Stimulated activated CD8-positive, alpha-beta memory T cell treated with anti-CD3 and anti-CD28 coated beads, Interleukin-7, amount 100 ng/mL, for 24 hours (primary cell): ENCODE results near the gene ZNF184.
"Not testable (repeated sequence)": the region's sequence is repeated elsewhere in the genome, so short reads cannot be mapped to it uniquely, and the experiment has no call there.

ENCODE experiments used
- DNase-seq: peaks from one replicate; pipeline ENCODE4 v3.0.0-alpha.2; 2020; ENCODE audit warnings: low read depth

The ZNF184 gene

GRCh38 chr6:27424851-27425250 lies 48.1 kb downstream of the ZNF184 start:
- DNase-seq = not testable (repeated sequence)

DNA sequence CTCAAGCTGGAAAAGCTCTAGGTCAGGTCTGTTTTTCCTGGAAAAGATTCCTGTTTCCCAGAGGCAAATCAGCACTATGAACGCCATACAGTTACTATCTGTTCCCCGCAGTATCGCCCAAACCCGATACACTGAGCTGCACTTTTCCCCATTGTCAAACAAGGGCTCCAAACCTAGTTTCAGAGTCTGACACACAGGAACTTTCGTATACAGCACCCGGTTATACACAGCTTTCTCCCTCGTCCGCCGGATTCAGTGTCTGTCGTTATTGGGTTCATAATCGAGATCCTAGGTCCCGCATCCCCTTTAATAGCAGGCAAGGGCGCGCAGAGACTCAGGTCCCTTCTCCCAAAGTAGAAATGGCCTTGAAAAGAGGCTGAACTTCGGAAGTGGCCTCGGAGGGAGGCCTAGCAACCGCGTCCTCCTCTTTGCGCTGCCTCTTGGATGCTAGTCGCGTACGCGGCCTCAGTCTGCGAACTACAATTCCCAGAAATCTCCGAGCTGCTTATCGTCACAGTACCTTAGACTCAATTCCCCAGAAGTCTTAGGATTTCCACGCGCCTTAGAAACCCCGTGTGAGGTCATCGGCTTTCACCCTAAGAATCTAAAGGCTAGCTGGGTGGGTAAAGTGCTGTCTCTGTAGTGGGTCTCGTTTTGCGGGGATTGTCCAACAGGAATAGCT lies 50.1 kb downstream of the ZNF184 start:
- no peak for DNase-seq

DNA sequence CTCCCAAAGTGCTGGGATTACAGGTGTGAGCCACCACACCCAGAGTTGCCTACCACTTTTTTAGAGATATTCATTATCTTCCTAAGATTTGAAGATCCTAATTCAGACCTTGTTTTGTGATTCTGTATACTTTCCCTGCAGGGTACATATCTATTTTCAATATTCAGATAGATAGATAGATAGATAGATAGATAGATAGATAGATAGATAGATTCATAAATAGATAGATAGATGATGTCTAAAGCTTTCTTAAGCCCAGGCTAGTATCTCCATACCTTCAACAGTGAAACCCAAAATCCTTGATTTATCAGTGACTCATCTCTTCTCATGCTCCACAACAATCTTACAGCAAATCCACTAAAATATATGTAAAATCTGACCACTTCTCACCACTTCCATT lies 53.5 kb downstream of the ZNF184 start:
- no peak for DNase-seq

- no peak for DNase-seq
Observed at GRCh38 chr6:27415898-27416297, 57.0 kb downstream of the ZNF184 start.

GRCh38 chr6:27414996-27415395 lies 57.9 kb downstream of the ZNF184 start:
- no peak for DNase-seq

DNA sequence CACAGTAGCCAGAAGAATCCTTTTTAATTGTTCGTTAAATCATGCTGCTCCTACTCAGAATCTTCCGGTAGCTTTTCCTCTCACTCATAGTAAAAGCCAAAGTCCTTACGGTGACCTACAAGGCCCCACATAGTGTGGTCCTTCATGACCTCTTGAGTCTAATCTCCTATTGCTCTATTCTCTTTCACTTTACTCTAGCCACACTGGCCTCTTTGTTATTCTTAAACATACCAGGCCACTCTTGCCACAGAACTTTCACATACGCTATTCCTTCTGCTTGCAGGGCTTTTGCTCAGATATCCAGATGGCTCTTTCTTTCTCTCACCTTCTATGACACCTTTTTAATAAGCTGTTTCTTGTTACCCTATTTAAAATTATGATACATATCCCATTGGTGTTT lies 58.6 kb downstream of the ZNF184 start:
- DNase-seq = no peak

GRCh38 chr6:27407153-27407814 lies 65.6 kb downstream of the ZNF184 start:
- DNase-seq = no peak

GRCh38 chr6:27406085-27406484 lies 66.8 kb downstream of the ZNF184 start:
- DNase-seq = no peak

- no peak for DNase-seq
Observed at GRCh38 chr6:27400877-27401642, 71.8 kb downstream of the ZNF184 start.
